Measurements from ENCODE around the gene SLC22A23.

SLC22A23 gene

GRCh38 chr6:3419624-3420272, 37.1 kb downstream of the SLC22A23 start:
- no peak overlapping the region for H3K4me2 ChIP-seq (ENCODE audit: low read length)
- H3K79me2 ChIP-seq (ENCODE audit: control insufficient read depth, low read length) = no peaks in the 10 kb centered on the region
- no peaks in the 10 kb centered on the region for H3F3A ChIP-seq (ENCODE audit: control insufficient read depth, insufficient read depth)

GRCh38 chr6:3418496-3419060, 38.3 kb downstream of the SLC22A23 start:
- H3F3A ChIP-seq (ENCODE audit: control insufficient read depth, insufficient read depth) = no peaks in the 10 kb centered on the region
- TF ChIP-seq CTCF (IDR thresholded peaks at IDR 0.05; ENCODE audit: low read depth, low read length, poor library complexity, severe bottlenecking) = no peak
- TF ChIP-seq EZH2phosphoT487 (IDR thresholded peaks at IDR 0.05; ENCODE audit: borderline replicate concordance, low read length) = no peak
- H3K4me1 ChIP-seq (ENCODE audit: control insufficient read depth, low read length) = no peaks in the 10 kb centered on the region
- no peaks in the 10 kb centered on the region for H4K20me1 ChIP-seq (ENCODE audit: control insufficient read depth, insufficient read depth, low read depth, low read length)
- H3K27me3 ChIP-seq (ENCODE audit: control insufficient read depth, low read length) = peaks cover 38% of the 10 kb centered on the region
- H3K79me2 ChIP-seq (ENCODE audit: control insufficient read depth, low read length) = no peaks in the 10 kb centered on the region
- H3K4me3 ChIP-seq (ENCODE audit: low read length) = no peak overlapping the region
- H3K36me3 ChIP-seq (ENCODE audit: control insufficient read depth, low read length) = no peaks in the 10 kb centered on the region
- no peak overlapping the region for H3K27ac ChIP-seq (ENCODE audit: low read depth, low read length)
- H3K4me2 ChIP-seq (ENCODE audit: low read length) = no peak overlapping the region
- H3K9me3 ChIP-seq (ENCODE audit: control insufficient read depth, insufficient read depth, low read length) = no peaks in the 10 kb centered on the region
- no peaks in the 10 kb centered on the region for H3K9me2 ChIP-seq (replicated peaks; ENCODE audit: control insufficient read depth, low read length)

More at GRCh38 chr6:3419624-3420272, 37.1 kb downstream of the SLC22A23 start:
- no peaks in the 10 kb centered on the region for H4K20me1 ChIP-seq (ENCODE audit: control insufficient read depth, insufficient read depth, low read depth, low read length)
- no peaks in the 10 kb centered on the region for H3K9me2 ChIP-seq (replicated peaks; ENCODE audit: control insufficient read depth, low read length)
- no peaks in the 10 kb centered on the region for H3K36me3 ChIP-seq (ENCODE audit: control insufficient read depth, low read length)
- peaks cover 45% of the 10 kb centered on the region for H3K27me3 ChIP-seq (ENCODE audit: control insufficient read depth, low read length)
- H3K9me3 ChIP-seq (ENCODE audit: control insufficient read depth, insufficient read depth, low read length) = no peaks in the 10 kb centered on the region
- TF ChIP-seq EZH2phosphoT487 (IDR thresholded peaks at IDR 0.05; ENCODE audit: borderline replicate concordance, low read length) (no peak), CTCF (IDR thresholded peaks at IDR 0.05; ENCODE audit: low read depth, low read length, poor library complexity, severe bottlenecking) (no peak)
- no peaks in the 10 kb centered on the region for H3K4me1 ChIP-seq (ENCODE audit: control insufficient read depth, low read length)
- no peak overlapping the region for H3K27ac ChIP-seq (ENCODE audit: low read depth, low read length)
- no peak overlapping the region for H3K4me3 ChIP-seq (ENCODE audit: low read length)

- no peak overlapping the region for H3K27ac ChIP-seq (ENCODE audit: low read depth, low read length)
Measured at GRCh38 chr6:3417473-3417872, 39.4 kb downstream of the SLC22A23 start.

More at GRCh38 chr6:3417473-3417872, 39.4 kb downstream of the SLC22A23 start:
- no peak for TF ChIP-seq EZH2phosphoT487 (IDR thresholded peaks at IDR 0.05; ENCODE audit: borderline replicate concordance, low read length)
- TF ChIP-seq CTCF (IDR thresholded peaks at IDR 0.05; ENCODE audit: low read depth, low read length, poor library complexity, severe bottlenecking) = no peak
- H3K9me2 ChIP-seq (replicated peaks; ENCODE audit: control insufficient read depth, low read length) = no peaks in the 10 kb centered on the region
- no peaks in the 10 kb centered on the region for H4K20me1 ChIP-seq (ENCODE audit: control insufficient read depth, insufficient read depth, low read depth, low read length)
- peaks cover 27% of the 10 kb centered on the region for H3K27me3 ChIP-seq (ENCODE audit: control insufficient read depth, low read length)
- no peaks in the 10 kb centered on the region for H3K36me3 ChIP-seq (ENCODE audit: control insufficient read depth, low read length)
- H3K4me2 ChIP-seq (ENCODE audit: low read length) = no peak overlapping the region
- no peak overlapping the region for H3K4me3 ChIP-seq (ENCODE audit: low read length)
- no peaks in the 10 kb centered on the region for H3K9me3 ChIP-seq (ENCODE audit: control insufficient read depth, insufficient read depth, low read length)
- H3F3A ChIP-seq (ENCODE audit: control insufficient read depth, insufficient read depth) = no peaks in the 10 kb centered on the region
- H3K79me2 ChIP-seq (ENCODE audit: control insufficient read depth, low read length) = no peaks in the 10 kb centered on the region
- no peaks in the 10 kb centered on the region for H3K4me1 ChIP-seq (ENCODE audit: control insufficient read depth, low read length)

Data from DOHH2 (cell line).